CD14-positive monocyte (primary cell): ENCODE measurements around the gene TARBP1. TPM values are rescaled to one million over a fixed set of nuclear protein-coding genes. Genes with fewer than 3 reads are reported as not detected.

Experiments
- DNase-seq, 3 donors: peaks; one replicate each; pipeline ENCODE4 v3.0.0-alpha.2; 2011 to 2022
- H2AFZ ChIP-seq: 2 replicates; pipeline ENCODE4 v1.6.0; 2012; ENCODE audit warnings: mild to moderate bottlenecking, low read depth, low read length, inconsistent platforms; ENCODE audit not compliant: insufficient read depth, poor library complexity, severe bottlenecking
- H3K27ac ChIP-seq, 2 donors: 1 replicate in 1 of 2; 2 replicates in 1 of 2; pipeline ENCODE4 v1.5.1; 2012 to 2013; ENCODE audit warnings: low read length in 2 of 2, control low read depth in 1 of 2, inconsistent platforms in 1 of 2, low read depth in 1 of 2, mild to moderate bottlenecking in 1 of 2
- H3K27me3 ChIP-seq, 2 donors: one replicate each; pipeline versions ENCODE4 v1.6.0 to v1.6.1; 2011 to 2013; ENCODE audit warnings: low read length in 2 of 2; ENCODE audit not compliant: control insufficient read depth in 2 of 2, insufficient read depth in 2 of 2
- H3K36me3 ChIP-seq, 2 donors: replicated peaks in 1 of 2; 1 replicate in 1 of 2; 2 replicates in 1 of 2; pipeline versions ENCODE4 v1.5.1 to v1.6.1; 2012 to 2013; ENCODE audit warnings: low read length in 2 of 2, control low read depth in 1 of 2, inconsistent platforms in 1 of 2, mild to moderate bottlenecking in 1 of 2; ENCODE audit not compliant: insufficient read depth in 2 of 2, control insufficient read depth in 1 of 2
- H3K4me1 ChIP-seq, 2 donors: 1 replicate in 1 of 2; 2 replicates in 1 of 2; pipeline versions ENCODE4 v1.5.1 to v1.6.1; 2012 to 2013; ENCODE audit warnings: low read length in 2 of 2, control low read depth in 1 of 2, inconsistent platforms in 1 of 2, mild to moderate bottlenecking in 1 of 2, moderate library complexity in 1 of 2; ENCODE audit not compliant: insufficient read depth in 2 of 2, control insufficient read depth in 1 of 2
- H3K4me2 ChIP-seq: replicated peaks from 2 replicates; pipeline ENCODE3; 2012; ENCODE audit warnings: low read length, moderate library complexity, mild to moderate bottlenecking; ENCODE audit not compliant: poor library complexity, severe bottlenecking; ENCODE audit errors: extremely low read depth
- H3K4me3 ChIP-seq, 3 experiments: fragments of 200-600 bp in 1 of 3; sonication (generic) in 1 of 3; replicated peaks in 1 of 3; 1 replicate in 2 of 3; 2 replicates in 1 of 3; pipeline ENCODE4 v1.5.1; 2011 to 2013; ENCODE audit warnings: low read length in 3 of 3, mild to moderate bottlenecking in 3 of 3, control low read depth in 2 of 3, low read depth in 2 of 3, inconsistent platforms in 1 of 3, moderate library complexity in 1 of 3
- H3K79me2 ChIP-seq: 2 replicates; pipeline ENCODE4 v1.6.0; 2012; ENCODE audit warnings: mild to moderate bottlenecking, control low read depth, inconsistent platforms, low read length, moderate library complexity; ENCODE audit not compliant: insufficient read depth
- H3K9ac ChIP-seq: 2 replicates; pipeline ENCODE4 v1.6.0; 2017; ENCODE audit warnings: low read length, mild to moderate bottlenecking; ENCODE audit not compliant: insufficient read depth, poor library complexity, severe bottlenecking
- H3K9me3 ChIP-seq, 2 donors: replicated peaks in 1 of 2; 1 replicate in 1 of 2; 2 replicates in 1 of 2; pipeline versions ENCODE4 v1.5.1 to v1.6.1; 2012 to 2013; ENCODE audit warnings: low read length in 2 of 2, control low read depth in 1 of 2; ENCODE audit not compliant: control insufficient read depth in 1 of 2, insufficient read depth in 1 of 2
- H4K20me1 ChIP-seq: 2 replicates; pipeline ENCODE4 v1.6.0; 2012; ENCODE audit warnings: mild to moderate bottlenecking, low read length, control low read depth, moderate library complexity; ENCODE audit not compliant: insufficient read depth
- H3K27ac Mint-ChIP-seq, 7 donors: one replicate each; pipeline ENCODE4 v1.8.0; 2020; ENCODE audit warnings: mild to moderate bottlenecking in 7 of 7, mixed read lengths in 7 of 7, moderate library complexity in 6 of 7, inconsistent platforms in 2 of 7
- H3K27me3 Mint-ChIP-seq, 3 donors: one replicate each; pipeline ENCODE4 v1.8.0; 2021 to 2022; ENCODE audit warnings: low read depth in 3 of 3, mild to moderate bottlenecking in 3 of 3, mixed read lengths in 3 of 3, moderate library complexity in 3 of 3, inconsistent platforms in 1 of 3
- H3K36me3 Mint-ChIP-seq, 2 donors: one replicate each; pipeline ENCODE4 v1.8.0; 2020; ENCODE audit warnings: mixed read lengths in 2 of 2, inconsistent platforms in 1 of 2, mild to moderate bottlenecking in 1 of 2
- H3K4me1 Mint-ChIP-seq: one replicate; pipeline ENCODE4 v1.8.0; 2020; ENCODE audit warnings: mild to moderate bottlenecking, mixed read lengths
- H3K4me3 Mint-ChIP-seq, 2 donors: one replicate each; pipeline ENCODE4 v1.8.0; 2020; ENCODE audit warnings: mild to moderate bottlenecking in 2 of 2, mixed read lengths in 2 of 2, moderate library complexity in 1 of 2
- H3K9me3 Mint-ChIP-seq, 7 donors: one replicate each; pipeline ENCODE4 v1.8.0; 2020 to 2022; ENCODE audit warnings: mixed read lengths in 7 of 7, mild to moderate bottlenecking in 6 of 7, moderate library complexity in 6 of 7, inconsistent platforms in 2 of 7
- CTCF ChIP-seq: fragments of 200-600 bp; IDR thresholded peaks from one replicate; pipeline ENCODE4 v1.8.0; 2022; ENCODE audit warnings: antibody characterized with exemption, mild to moderate bottlenecking
- WGBS: methylation state at CpG from one replicate; pipeline ENCODE4 v1.1.5; 2013; ENCODE audit warnings: missing lambda C conversion rate; ENCODE audit not compliant: insufficient coverage; 5-methylcytosine and 5-hydroxymethylcytosine counted together
- intact Hi-C, 2 donors: fragments of 100-400 bp; cut with micrococcal nuclease; formaldehyde crosslinking; loops; one replicate each; pipeline versions ENCODE4 v1.15.0 to v1.15.1; 2023
- polyA plus RNA-seq, 3 donors: library from polyadenylated mRNA; depleted of rRNA in 1 of 3; unstranded in 2 of 3; stranded (reverse) in 1 of 3; fragments of 300-500 nt in 2 of 3; fragments of >200 nt in 1 of 3; fragmentation: Illumina TruSeq in 2 of 3; gene quantifications; 1 replicate in 2 of 3; 2 replicates in 1 of 3; pipeline ENCODE4 v1.2.3, GENCODE V29; 2012 to 2021

TARBP1 gene
- polyA plus RNA-seq, 3 donors: 1.4 to 30.9 (median 3.2) TPM

GRCh38 chr1:234440348-234440747 is 38.6 kb downstream of the TARBP1 start:
- Histone ChIP-seq H3K4me2 (no peak overlapping the region), H3K4me3 (no peak overlapping the region), H3K27ac (no peak overlapping the region), H2AFZ (no peak overlapping the region), H3K79me2 (no peaks in the 10 kb centered on the region), H3K4me1 (no peaks in the 10 kb centered on the region), H3K36me3 (peaks cover 27 to 68% of the 10 kb centered on the region in 2 donors), H3K9me3 (peaks cover 2 to 7% of the 10 kb centered on the region in 2 donors), H4K20me1 (no peaks in the 10 kb centered on the region), H3K9ac (no peak overlapping the region), H3K27me3 (no peaks in the 10 kb centered on the region)
- H3K9me3 Mint-ChIP-seq: peaks cover 0 to 14% (median 3%) of the 10 kb centered on the region in 7 donors
- H3K4me3 Mint-ChIP-seq: no peak overlapping the region
- peaks cover 56 to 64% of the 10 kb centered on the region in 2 donors for H3K36me3 Mint-ChIP-seq
- H3K27me3 Mint-ChIP-seq: no peaks in the 10 kb centered on the region
- intact Hi-C loops: no loop called here
- 100% methylated on average over 1 of the region's 3 CpGs for WGBS
- no peak for TF ChIP-seq CTCF
- no peak for DNase-seq
- no peaks in the 10 kb centered on the region for H3K4me1 Mint-ChIP-seq
- H3K27ac Mint-ChIP-seq: no peak overlapping the region

DNA sequence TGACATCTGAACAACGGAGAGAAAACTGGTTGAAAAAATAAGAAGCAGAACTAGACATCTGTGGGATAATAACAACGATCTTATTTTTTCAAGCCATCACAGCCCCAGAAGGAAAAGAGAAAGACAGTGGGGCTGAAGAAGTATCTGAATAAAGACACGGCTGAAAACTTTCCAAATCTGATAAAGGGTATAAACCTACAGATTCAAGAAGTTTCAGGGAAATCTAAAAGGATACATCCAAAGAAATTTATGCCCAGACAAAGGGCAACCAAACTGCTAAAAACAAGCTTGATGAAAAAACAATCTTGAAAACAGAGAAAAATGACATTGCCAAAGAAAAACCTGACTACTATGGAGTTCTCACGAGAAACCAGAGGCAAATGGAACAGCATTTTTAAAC is 40.4 kb downstream of the TARBP1 start:
- no peaks in the 10 kb centered on the region for H4K20me1 ChIP-seq
- no peak for DNase-seq
- no peak overlapping the region for H3K9ac ChIP-seq
- Mint-ChIP-seq H3K4me1 (no peaks in the 10 kb centered on the region), H3K27me3 (no peaks in the 10 kb centered on the region), H3K4me3 (no peak overlapping the region), H3K27ac (no peak overlapping the region), H3K36me3 (peaks cover 54 to 57% of the 10 kb centered on the region in 2 donors), H3K9me3 (peaks cover 0 to 14% (median 3%) of the 10 kb centered on the region in 7 donors)
- WGBS: no CpG with 5 or more reads among the region's 4 CpGs
- H3K9me3 ChIP-seq: peaks cover 2 to 7% of the 10 kb centered on the region in 2 donors
- peaks cover 17 to 64% of the 10 kb centered on the region in 2 donors for H3K36me3 ChIP-seq
- no peak overlapping the region for H3K4me3 ChIP-seq
- H3K4me1 ChIP-seq: no peaks in the 10 kb centered on the region
- H3K27ac ChIP-seq: no peak overlapping the region
- no peaks in the 10 kb centered on the region for H3K79me2 ChIP-seq
- TF ChIP-seq CTCF: no peak
- H3K27me3 ChIP-seq: no peaks in the 10 kb centered on the region
- H3K4me2 ChIP-seq: no peak overlapping the region
- no peak overlapping the region for H2AFZ ChIP-seq
- intact Hi-C loops: no loop called here
